H1 (cell line): Measurements from ENCODE around the gene PLGRKT. TPM values are rescaled to one million over a fixed set of nuclear protein-coding genes. Genes with fewer than 3 reads are reported as not detected.
"Not testable (repeated sequence)": the region's sequence is repeated elsewhere in the genome, so short reads cannot be mapped to it uniquely, and the experiment has no call there.

Experiments
- CTCF ChIA-PET: fragments of 300-600 bp; sonication (Branson Sonifier 250); formaldehyde crosslinking; loops from one replicate; lab custom pipeline; 2021; ENCODE audit not compliant: partially characterized antibody; lab: Charles Lee
- POLR2A ChIA-PET: fragments of 300-600 bp; sonication (Branson Sonifier 250); formaldehyde crosslinking; loops from one replicate; lab custom pipeline; 2021; ENCODE audit warnings: inconsistent platforms; ENCODE audit not compliant: partially characterized antibody; lab: Charles Lee
- DNase-seq, 2 experiments: peaks; one replicate each; pipeline versions ENCODE4 v3.0.0 to v3.0.0-alpha.2; 2010 to 2022; ENCODE audit warnings: low spot score in 2 of 2, low read depth in 1 of 2, mixed read lengths in 1 of 2
- FAIRE-seq: peaks from 2 replicates; lab custom pipeline; 2011; peaks lifted over from hg19 to GRCh38; lab: Jason Lieb, UNC
- H2AFZ ChIP-seq: 2 replicates; pipeline ENCODE4 v1.8.1; 2012; ENCODE audit warnings: low read length, inconsistent platforms
- H2AK5ac ChIP-seq: 2 replicates; pipeline ENCODE4 v1.6.1; 2013; ENCODE audit warnings: low read depth, low read length
- H2BK120ac ChIP-seq: replicated peaks from 2 replicates; pipeline ENCODE3; 2013; ENCODE audit warnings: low read depth, low read length, inconsistent platforms
- H2BK12ac ChIP-seq: 2 replicates; pipeline ENCODE4 v1.6.1; 2013; ENCODE audit warnings: low read depth, low read length
- H2BK15ac ChIP-seq: 2 replicates; pipeline ENCODE4 v1.6.1; 2013; ENCODE audit warnings: low read length
- H2BK20ac ChIP-seq: 2 replicates; pipeline ENCODE4 v1.6.1; 2013; ENCODE audit warnings: low read length
- H2BK5ac ChIP-seq: 2 replicates; pipeline ENCODE4 v1.6.1; 2013; ENCODE audit warnings: low read depth, low read length
- H3K14ac ChIP-seq: 2 replicates; pipeline ENCODE4 v1.6.1; 2013; ENCODE audit warnings: inconsistent platforms; ENCODE audit not compliant: insufficient read length
- H3K18ac ChIP-seq: 2 replicates; pipeline ENCODE4 v1.6.1; 2013; ENCODE audit warnings: low read length; ENCODE audit errors: extremely low read depth
- H3K23ac ChIP-seq: 2 replicates; pipeline ENCODE4 v1.6.1; 2013; ENCODE audit warnings: inconsistent platforms; ENCODE audit not compliant: insufficient read length
- H3K23me2 ChIP-seq: 2 replicates; pipeline ENCODE4 v1.6.1; 2013; ENCODE audit warnings: low read depth, low read length
- H3K27ac ChIP-seq: 2 replicates; pipeline ENCODE4 v1.6.1; 2011; ENCODE audit warnings: low read depth, low read length, inconsistent platforms
- H3K27me3 ChIP-seq, 4 experiments: replicated peaks in 1 of 4; 1 replicate in 1 of 4; 2 replicates in 3 of 4; pipeline versions ENCODE4 v1.6.1 to v1.8.1; 2011 to 2013; ENCODE audit warnings: low read length in 3 of 4, mild to moderate bottlenecking in 3 of 4, inconsistent platforms in 2 of 4, mixed read lengths in 2 of 4, moderate library complexity in 1 of 4; ENCODE audit not compliant: control insufficient read depth in 3 of 4, insufficient read depth in 3 of 4; ENCODE audit errors: extremely low read depth in 1 of 4
- H3K36me3 ChIP-seq, 4 experiments: 2 replicates each; pipeline versions ENCODE4 v1.6.1 to v1.8.1; 2011 to 2013; ENCODE audit warnings: mild to moderate bottlenecking in 4 of 4, low read length in 3 of 4, moderate library complexity in 2 of 4, control low read depth in 1 of 4, inconsistent platforms in 1 of 4; ENCODE audit not compliant: insufficient read depth in 4 of 4, control insufficient read depth in 2 of 4
- H3K4ac ChIP-seq: replicated peaks from 2 replicates; pipeline ENCODE3; 2013; ENCODE audit warnings: low read length, low read depth, mixed read lengths, inconsistent platforms; ENCODE audit not compliant: insufficient read length
- H3K4me1 ChIP-seq, 4 experiments: replicated peaks in 1 of 4; 1 replicate in 1 of 4; 2 replicates in 3 of 4; pipeline versions ENCODE4 v1.6.1 to v1.8.1; 2011 to 2013; ENCODE audit warnings: low read length in 3 of 4, inconsistent platforms in 2 of 4, mixed read lengths in 1 of 4; ENCODE audit not compliant: insufficient read depth in 4 of 4, control insufficient read depth in 3 of 4
- H3K4me2 ChIP-seq, 2 experiments: 2 replicates each; pipeline versions ENCODE4 v1.6.1 to v1.8.1; 2011 to 2013; ENCODE audit warnings: low read depth in 2 of 2, low read length in 2 of 2, control low read depth in 1 of 2, inconsistent platforms in 1 of 2, mild to moderate bottlenecking in 1 of 2; ENCODE audit not compliant: insufficient read depth in 1 of 2
- H3K4me3 ChIP-seq, 4 experiments: fragments of 200-600, 300-600 bp in 1 of 4; sonication (generic), shearing (Covaris generic), sonication (Bioruptor Twin) in 1 of 4; 2 replicates each; pipeline versions ENCODE4 v1.5.1 to v1.8.1; 2011 to 2016; ENCODE audit warnings: low read length in 4 of 4, low read depth in 3 of 4, control low read depth in 2 of 4, inconsistent platforms in 2 of 4, mild to moderate bottlenecking in 2 of 4, mixed read lengths in 1 of 4, moderate library complexity in 1 of 4; ENCODE audit not compliant: insufficient read depth in 2 of 4; ENCODE audit errors: extremely low read depth in 1 of 4
- H3K56ac ChIP-seq: replicated peaks from 2 replicates; pipeline ENCODE3; 2013; ENCODE audit warnings: low read depth, mild to moderate bottlenecking, mixed read lengths, low read length, inconsistent platforms; ENCODE audit not compliant: insufficient read length
- H3K79me1 ChIP-seq: 2 replicates; pipeline ENCODE4 v1.6.1; 2013; ENCODE audit warnings: low read depth, low read length, control low read depth
- H3K79me2 ChIP-seq, 2 experiments: 2 replicates each; pipeline versions ENCODE4 v1.6.1 to v1.8.1; 2012 to 2013; ENCODE audit warnings: low read length in 2 of 2, mild to moderate bottlenecking in 2 of 2, inconsistent platforms in 1 of 2; ENCODE audit not compliant: insufficient read depth in 2 of 2, control insufficient read depth in 1 of 2
- H3K9ac ChIP-seq, 4 experiments: replicated peaks in 1 of 4; 1 replicate in 1 of 4; 2 replicates in 3 of 4; pipeline versions ENCODE4 v1.6.1 to v1.8.1; 2011 to 2013; ENCODE audit warnings: low read depth in 3 of 4, low read length in 3 of 4, control low read depth in 2 of 4, mild to moderate bottlenecking in 2 of 4, moderate library complexity in 2 of 4, inconsistent platforms in 1 of 4; ENCODE audit errors: extremely low read depth in 1 of 4
- H3K9me3 ChIP-seq, 2 experiments: 2 replicates each; pipeline versions ENCODE4 v1.6.1 to v1.8.1; 2012 to 2013; ENCODE audit warnings: mild to moderate bottlenecking in 2 of 2, moderate library complexity in 2 of 2, control low read depth in 1 of 2, inconsistent platforms in 1 of 2, low read depth in 1 of 2, low read length in 1 of 2, mixed read lengths in 1 of 2; ENCODE audit not compliant: insufficient read depth in 2 of 2
- H4K20me1 ChIP-seq, 2 experiments: replicated peaks in 1 of 2; 2 replicates each; pipeline versions ENCODE3 to v1.8.1; 2011 to 2013; ENCODE audit warnings: inconsistent platforms in 2 of 2, low read length in 2 of 2, mild to moderate bottlenecking in 1 of 2; ENCODE audit not compliant: insufficient read depth in 2 of 2, control insufficient read depth in 1 of 2
- H4K5ac ChIP-seq: 2 replicates; pipeline ENCODE4 v1.6.1; 2013; ENCODE audit warnings: low read length, low read depth, mixed read lengths, inconsistent platforms; ENCODE audit not compliant: insufficient read length
- H4K8ac ChIP-seq: 2 replicates; pipeline ENCODE4 v1.8.0; 2013; ENCODE audit warnings: mild to moderate bottlenecking, moderate library complexity, low read length, inconsistent platforms; ENCODE audit not compliant: insufficient read depth; ENCODE audit errors: extremely low read depth
- H4K91ac ChIP-seq: replicated peaks from 2 replicates; pipeline ENCODE3; 2013; ENCODE audit warnings: low read length, mixed read lengths, inconsistent platforms; ENCODE audit not compliant: insufficient read length
- WGBS, 2 experiments: shearing (Covaris generic) in 1 of 2; methylation state at CpG; one replicate each; pipeline versions ENCODE4 v1.1.6 to v1.1.7; 2013 to 2015; ENCODE audit warnings: low lambda C conversion rate in 2 of 2, mixed read lengths in 2 of 2, inconsistent platforms in 1 of 2, low coverage in 1 of 2, missing lambda C conversion rate in 1 of 2; ENCODE audit not compliant: insufficient replicate concordance in 2 of 2, insufficient coverage in 1 of 2, insufficient read length in 1 of 2; ENCODE audit errors: extremely low coverage in 1 of 2, missing lambda C conversion rate in 1 of 2; 5-methylcytosine and 5-hydroxymethylcytosine counted together
- polyA plus RNA-seq, 7 experiments: library from polyadenylated mRNA; depleted of rRNA in 3 of 7; stranded (reverse) in 5 of 7; unstranded in 2 of 7; fragments of >200 nt in 5 of 7; fragments of 200-250 nt in 2 of 7; gene quantifications; 1 replicate in 5 of 7; 2 replicates in 1 of 7; 4 replicates in 1 of 7; pipeline versions ENCODE4 v1.2.1 to v1.2.3, GENCODE V29; 2011 to 2013; ENCODE audit warnings: missing spikeins in 2 of 7, mixed read lengths in 2 of 7
- total RNA-seq: library from RNA; stranded (reverse); fragmentation: NEBNext Ultra II Directional; extraction: Animal tissue kit (Norgen Biotek cat#: 25700); gene quantifications from 2 replicates; pipeline ENCODE4 v1.2.1, GENCODE V29; 2021

PLGRKT gene
- total and polyA plus RNA-seq, 2 of the 8 experiments (the other 6 are each of a cell fraction or from before 2014, with no cell fraction given), result 5.4 to 15.7 TPM

DNA sequence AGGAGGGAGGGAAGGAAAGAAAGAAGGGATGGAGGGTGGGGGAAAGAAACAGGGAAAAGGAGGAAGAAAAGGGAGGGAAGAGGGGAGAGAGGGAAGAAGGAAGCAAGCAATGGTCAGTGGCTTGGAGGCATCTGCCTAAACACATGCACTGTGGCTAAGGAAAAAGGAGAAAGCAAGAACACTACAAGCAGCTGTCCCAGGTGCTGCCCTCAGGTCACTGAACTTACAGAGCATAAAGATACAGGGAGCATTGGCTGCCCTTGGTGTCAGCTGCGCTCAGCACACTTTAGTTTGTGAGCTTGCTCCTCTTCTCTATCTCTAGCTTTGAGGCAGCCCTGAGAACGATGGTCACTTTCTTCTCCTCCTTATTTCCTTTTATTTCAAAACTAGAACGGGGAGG lies 40.2 kb downstream of the PLGRKT start:
- peak; percentile 69 for FAIRE-seq

More for the DNA sequence above, 40.2 kb downstream of the PLGRKT start:
- H3K79me2 ChIP-seq, H3K56ac ChIP-seq, H4K20me1 ChIP-seq, H3K4me1 ChIP-seq, H3K27me3 ChIP-seq, H2BK15ac ChIP-seq, H2BK5ac ChIP-seq, H4K8ac ChIP-seq, H3K23ac ChIP-seq, H3K9me3 ChIP-seq, H2BK12ac ChIP-seq, H2AFZ ChIP-seq, H2BK20ac ChIP-seq, H2BK120ac ChIP-seq, H4K91ac ChIP-seq, H2AK5ac ChIP-seq, H3K4me3 ChIP-seq, H3K36me3 ChIP-seq, DNase-seq, H3K14ac ChIP-seq, H3K4ac ChIP-seq, H3K27ac ChIP-seq, H4K5ac ChIP-seq, H3K79me1 ChIP-seq, H3K23me2 ChIP-seq, H3K18ac ChIP-seq, POLR2A ChIA-PET, H3K4me2 ChIP-seq, H3K9ac ChIP-seq: not testable (repeated sequence)
- CTCF ChIA-PET, result interaction anchor here (0.7 to 2.0 kb wide), 3 partner anchors 27 to 889 kb away, joined by 3 to 4 read pairs (median 3); no protein-coding TSS in a partner anchor
- 86% methylated on average over 3 of the region's 3 CpGs; no CpG with 5 or more reads in 1 of the 2 experiments for WGBS, 2 experiments
